ENCODE data around the gene ST6GAL1.

DNA sequence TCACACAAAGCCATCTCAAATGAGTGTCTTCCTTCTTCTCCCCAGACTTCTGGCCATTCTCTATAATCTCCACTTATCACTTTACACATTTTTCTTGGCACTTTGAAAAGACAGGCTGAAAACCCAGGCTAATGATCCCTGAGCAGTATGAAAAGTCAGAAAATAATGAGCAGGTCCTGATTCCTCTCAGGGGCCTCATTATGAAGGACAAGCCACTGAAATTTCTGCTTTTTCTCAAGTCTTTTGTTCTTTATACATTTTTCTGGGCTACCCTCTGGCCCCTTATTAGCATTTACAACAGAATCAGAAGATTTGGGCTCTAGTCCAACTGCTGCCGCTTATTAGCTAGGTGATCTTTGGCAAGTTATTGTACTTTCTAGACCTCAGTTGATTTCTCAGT is 9.5 kb upstream of the ST6GAL1 start:
- TF ChIP-seq, protein P1, sequence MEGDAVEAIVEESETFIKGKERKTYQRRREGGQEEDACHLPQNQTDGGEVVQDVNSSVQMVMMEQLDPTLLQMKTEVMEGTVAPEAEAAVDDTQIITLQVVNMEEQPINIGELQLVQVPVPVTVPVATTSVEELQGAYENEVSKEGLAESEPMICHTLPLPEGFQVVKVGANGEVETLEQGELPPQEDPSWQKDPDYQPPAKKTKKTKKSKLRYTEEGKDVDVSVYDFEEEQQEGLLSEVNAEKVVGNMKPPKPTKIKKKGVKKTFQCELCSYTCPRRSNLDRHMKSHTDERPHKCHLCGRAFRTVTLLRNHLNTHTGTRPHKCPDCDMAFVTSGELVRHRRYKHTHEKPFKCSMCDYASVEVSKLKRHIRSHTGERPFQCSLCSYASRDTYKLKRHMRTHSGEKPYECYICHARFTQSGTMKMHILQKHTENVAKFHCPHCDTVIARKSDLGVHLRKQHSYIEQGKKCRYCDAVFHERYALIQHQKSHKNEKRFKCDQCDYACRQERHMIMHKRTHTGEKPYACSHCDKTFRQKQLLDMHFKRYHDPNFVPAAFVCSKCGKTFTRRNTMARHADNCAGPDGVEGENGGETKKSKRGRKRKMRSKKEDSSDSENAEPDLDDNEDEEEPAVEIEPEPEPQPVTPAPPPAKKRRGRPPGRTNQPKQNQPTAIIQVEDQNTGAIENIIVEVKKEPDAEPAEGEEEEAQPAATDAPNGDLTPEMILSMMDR (IDR thresholded peaks at IDR 0.05), result no peak
- TF ChIP-seq POLR2AphosphoS5 (IDR thresholded peaks at IDR 0.05) (no peak), POLR2A (IDR thresholded peaks at IDR 0.05) (no peak), EP300 (IDR thresholded peaks at IDR 0.05) (no peak)

Data from upper lobe of left lung (tissue), 4 donors.